Activated CD4-positive, alpha-beta T cell treated with anti-CD3 and anti-CD28 coated beads, Interleukin-2, amount 10 ng/mL, durations not matched to agents 7 days and 5 days (primary cell): ENCODE data around the gene RNF115. TPM values are rescaled to one million over a fixed set of nuclear protein-coding genes. Genes with fewer than 3 reads are reported as not detected.
"Not testable (repeated sequence)": the region's sequence is repeated elsewhere in the genome, so short reads cannot be mapped to it uniquely, and the experiment has no call there.

ENCODE experiments used
- CTCF ChIA-PET: fragments of 350-600 bp; sonication (Branson Sonifier 250); formaldehyde crosslinking; loops from one replicate; lab custom pipeline; 2021; ENCODE audit warnings: antibody characterized with exemption; lab: Charles Lee
- POLR2A ChIA-PET: fragments of 350-600 bp; sonication (Branson Sonifier 250); formaldehyde crosslinking; loops from one replicate; lab custom pipeline; 2021; ENCODE audit warnings: antibody characterized with exemption; lab: Charles Lee
- DNase-seq: peaks from one replicate; pipeline ENCODE4 v3.0.0-alpha.2; 2020
- H3K27ac Mint-ChIP-seq: one replicate; pipeline ENCODE4 v1.8.0; 2021; ENCODE audit warnings: mild to moderate bottlenecking, moderate library complexity, mixed read lengths
- H3K27me3 Mint-ChIP-seq: one replicate; pipeline ENCODE4 v1.8.0; 2021; ENCODE audit warnings: mixed read lengths
- H3K36me3 Mint-ChIP-seq: one replicate; pipeline ENCODE4 v1.8.0; 2021; ENCODE audit warnings: low read depth, mixed read lengths
- H3K4me1 Mint-ChIP-seq: one replicate; pipeline ENCODE4 v1.8.0; 2021; ENCODE audit warnings: mixed read lengths
- H3K4me3 Mint-ChIP-seq: one replicate; pipeline ENCODE4 v1.8.0; 2021; ENCODE audit warnings: mild to moderate bottlenecking, moderate library complexity, mixed read lengths
- H3K9me3 Mint-ChIP-seq: one replicate; pipeline ENCODE4 v1.8.0; 2021; ENCODE audit warnings: mixed read lengths
- total RNA-seq, 2 experiments: library from RNA; stranded (reverse); gene quantifications; one replicate each; pipeline ENCODE4 v1.2.3, GENCODE V29; 2021

The RNF115 gene
- total RNA-seq, 2 experiments from 2014 or later: 14.8 to 15.6 TPM

DNA sequence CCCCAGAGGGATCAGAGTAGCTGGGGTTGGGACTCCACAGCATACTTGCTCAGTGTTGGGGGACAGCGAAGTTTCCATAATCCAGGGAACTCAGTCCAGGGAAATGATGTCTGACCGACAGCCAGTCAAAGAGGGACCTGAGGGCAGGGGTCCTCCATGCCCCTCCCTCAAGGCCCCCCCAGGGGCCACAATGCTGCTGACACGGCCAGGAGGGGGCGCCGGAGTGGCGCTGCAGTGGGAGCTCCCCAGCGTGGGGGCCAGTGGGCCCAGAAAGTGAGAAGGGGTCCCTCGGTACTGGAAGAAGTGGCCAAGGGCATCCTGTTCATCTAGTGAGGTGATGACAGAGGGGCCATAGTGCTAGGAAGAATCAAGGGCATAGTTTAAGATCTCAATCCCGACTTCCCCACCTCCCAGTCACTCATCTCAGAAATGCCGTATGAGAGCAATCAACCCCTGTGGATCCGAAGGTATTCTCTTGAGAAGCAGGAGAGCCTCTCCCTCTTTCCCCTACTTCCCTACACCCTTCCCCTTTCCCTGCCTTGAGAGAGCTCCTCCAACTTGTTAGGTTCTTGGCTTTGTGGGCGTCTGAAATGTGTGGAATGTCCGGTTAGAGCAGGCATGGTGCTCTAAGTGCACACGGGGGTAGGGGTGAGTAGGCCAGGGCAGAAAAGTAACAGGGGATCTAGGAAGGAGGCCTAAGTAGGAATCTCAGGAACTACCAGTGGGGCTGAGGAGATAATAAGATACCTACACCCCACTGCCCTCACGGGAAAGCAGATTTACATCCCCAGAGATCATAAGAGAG is 25.7 kb upstream of the RNF115 start:
- Mint-ChIP-seq H3K4me1 (peaks cover 11% of the 10 kb centered on the region), H3K4me3 (no peak overlapping the region), H3K36me3 (peaks cover 21% of the 10 kb centered on the region), H3K27ac (no peak overlapping the region), H3K27me3 (no peaks in the 10 kb centered on the region), H3K9me3 (no peaks in the 10 kb centered on the region)
- CTCF ChIA-PET: interaction anchor here (0.8 to 7.3 kb wide), 7 partner anchors 9 to 58 kb away, joined by 3 to 141 read pairs (median 3); partner anchors contain the start of genes PIAS3, POLR3C and RNF115
- no peak for DNase-seq
- POLR2A ChIA-PET: interaction anchor here (0.6 to 1.4 kb wide), 2 partner anchors 10 to 15 kb away, joined by 4 to 5 read pairs; partner anchors contain the start of gene PIAS3

DNA sequence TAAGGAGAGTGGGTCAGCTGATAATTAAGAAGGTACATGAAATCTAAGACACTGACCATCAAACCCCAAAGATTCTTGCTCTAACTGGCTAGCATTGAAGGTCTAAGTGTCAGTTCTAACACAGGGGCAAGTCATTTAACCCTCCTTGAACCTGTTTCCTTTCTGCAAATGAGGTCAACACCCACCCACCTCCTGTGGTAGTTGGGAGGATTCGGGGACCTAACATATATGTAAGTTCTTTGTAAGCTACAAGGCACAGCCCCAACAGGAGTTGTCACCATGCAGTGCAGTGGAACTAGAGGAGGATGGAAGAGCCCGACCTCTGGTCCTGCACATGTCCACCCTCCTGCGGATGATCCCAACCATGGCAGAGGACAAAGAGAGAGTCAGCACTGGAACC is 23.9 kb upstream of the RNF115 start:
- ChIA-PET POLR2A (no interaction called here), CTCF (interaction anchor here (1.2 to 7.3 kb wide), 8 partner anchors 10 to 162 kb away, joined by 3 to 141 read pairs (median 6); partner anchors contain the start of genes ANKRD34A, PIAS3 and POLR3GL)
- Mint-ChIP-seq H3K36me3 (peaks cover 15% of the 10 kb centered on the region), H3K9me3 (no peaks in the 10 kb centered on the region), H3K27me3 (no peaks in the 10 kb centered on the region), H3K27ac (no peak overlapping the region), H3K4me1 (peaks cover 11% of the 10 kb centered on the region), H3K4me3 (no peak overlapping the region)
- DNase-seq: no peak

DNA sequence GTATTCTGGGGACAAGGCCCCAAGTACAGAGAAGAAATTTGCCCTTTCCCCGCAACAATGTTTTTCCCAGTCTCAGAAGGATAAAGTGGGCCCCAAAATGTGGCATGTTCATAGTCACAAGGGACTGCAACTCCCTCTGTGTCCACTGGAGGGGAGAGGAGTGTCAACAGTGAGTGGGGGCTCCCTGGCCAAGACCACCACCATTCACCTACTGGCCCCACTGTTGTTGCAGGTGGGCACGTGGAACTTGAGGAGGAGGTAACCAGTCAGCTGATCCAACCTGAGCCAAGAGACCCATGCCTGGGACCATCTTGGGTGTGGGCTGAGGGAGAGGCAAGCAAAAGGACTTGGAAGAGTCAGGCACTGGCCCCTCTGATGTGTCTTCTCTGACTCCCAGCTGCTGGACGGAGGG is 22.3 kb upstream of the RNF115 start:
- no peaks in the 10 kb centered on the region for H3K27me3 Mint-ChIP-seq
- no peak overlapping the region for H3K4me3 Mint-ChIP-seq
- peaks cover 11% of the 10 kb centered on the region for H3K4me1 Mint-ChIP-seq
- peaks cover 24% of the 10 kb centered on the region for H3K36me3 Mint-ChIP-seq
- no peak overlapping the region for H3K27ac Mint-ChIP-seq
- POLR2A ChIA-PET: no interaction called here
- CTCF ChIA-PET: interaction anchor here (0.6 to 7.3 kb wide), 27 partner anchors 8 to 171 kb away, joined by 3 to 141 read pairs (median 7); partner anchors contain the start of genes ANKRD34A, ANKRD35, LIX1L and PIAS3
- peak; percentile 45 for DNase-seq
- H3K9me3 Mint-ChIP-seq: no peaks in the 10 kb centered on the region

DNA sequence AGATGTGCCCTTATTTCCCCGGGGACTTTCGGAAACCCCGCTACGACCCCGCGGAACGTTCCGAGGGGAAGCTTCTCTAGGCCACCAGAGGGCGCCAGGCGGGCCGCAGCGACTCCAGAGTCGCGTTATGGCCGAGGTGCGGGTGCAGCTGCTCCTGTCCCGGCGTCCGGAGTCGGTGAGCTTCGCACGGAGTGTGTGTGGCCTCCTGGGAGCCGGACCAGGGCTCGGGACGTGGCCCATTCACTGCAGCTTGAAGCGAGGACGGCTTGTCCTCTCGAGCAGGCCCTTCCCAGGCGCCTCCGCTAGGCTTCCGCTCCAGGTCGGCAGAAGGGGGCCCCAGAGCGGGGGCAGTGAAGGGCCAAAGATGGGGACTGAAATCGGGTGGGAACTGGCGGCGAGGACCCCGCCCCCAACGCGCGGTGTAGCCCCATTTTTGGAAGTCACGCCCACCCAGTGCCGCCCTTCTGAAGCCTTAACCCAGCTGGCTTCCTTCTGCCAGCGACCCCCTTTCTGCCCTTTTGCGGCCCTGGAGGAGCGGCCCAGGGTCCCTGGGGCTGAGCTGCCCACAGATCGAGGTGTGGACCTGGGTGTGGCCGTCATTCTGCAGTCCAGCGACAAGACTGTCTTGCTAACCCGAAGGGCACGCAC is 21.7 kb upstream of the RNF115 start, which contains the start of gene NUDT17:
NUDT17 (plus strand) TSS at position 117 of the 648 bp plus-strand sequence; CDS start at position 128, 11 bp downstream.
- ChIA-PET CTCF (interaction anchor here (0.6 to 7.3 kb wide), 39 partner anchors 10 to 193 kb away, joined by 3 to 141 read pairs (median 5); partner anchors contain the start of genes ANKRD34A, ANKRD35, LIX1L and PEX11B), POLR2A (interaction anchor here (0.7 kb wide), 1 partner anchor 73 kb away, joined by 3 read pairs; no protein-coding TSS in a partner anchor)
- Mint-ChIP-seq H3K36me3 (peaks cover 24% of the 10 kb centered on the region), H3K9me3 (no peaks in the 10 kb centered on the region), H3K4me3 (no peak within 1 kb of the TSS), H3K27ac (no peak within 1 kb of the TSS), H3K4me1 (peaks cover 11% of the 10 kb centered on the region), H3K27me3 (no peaks in the 10 kb centered on the region)
- peak; percentile 79 for DNase-seq

DNA sequence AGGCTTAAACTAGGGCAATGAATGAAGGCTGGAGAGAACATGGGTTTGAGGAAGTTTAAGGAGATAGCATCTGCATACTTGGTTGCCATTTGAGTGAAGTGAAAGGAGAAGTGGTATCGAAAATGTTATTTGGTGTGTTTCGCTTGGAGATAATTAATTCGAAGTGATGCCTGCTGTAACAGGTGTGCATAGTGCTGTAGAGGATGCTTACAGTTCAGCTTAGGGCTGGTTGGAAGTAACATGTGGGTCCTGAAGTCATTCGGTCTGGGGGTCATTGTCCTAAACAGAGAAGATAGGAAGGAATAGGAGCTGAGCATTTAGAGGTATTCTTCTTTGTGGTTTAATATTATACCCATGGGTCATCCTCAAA is 21.2 kb upstream of the RNF115 start:
- peaks cover 9% of the 10 kb centered on the region for H3K4me1 Mint-ChIP-seq
- no peak for DNase-seq
- ChIA-PET POLR2A (interaction anchor here (0.7 kb wide), 1 partner anchor 72 kb away, joined by 3 read pairs; no protein-coding TSS in a partner anchor), CTCF (interaction anchor here (0.7 to 7.3 kb wide), 36 partner anchors 10 to 194 kb away, joined by 3 to 141 read pairs (median 6); partner anchors contain the start of genes ANKRD34A, ANKRD35, PEX11B and PIAS3)
- no peaks in the 10 kb centered on the region for H3K27me3 Mint-ChIP-seq
- no peak overlapping the region for H3K27ac Mint-ChIP-seq
- H3K9me3 Mint-ChIP-seq: no peaks in the 10 kb centered on the region
- H3K36me3 Mint-ChIP-seq: peaks cover 25% of the 10 kb centered on the region
- H3K4me3 Mint-ChIP-seq: no peak overlapping the region

DNA sequence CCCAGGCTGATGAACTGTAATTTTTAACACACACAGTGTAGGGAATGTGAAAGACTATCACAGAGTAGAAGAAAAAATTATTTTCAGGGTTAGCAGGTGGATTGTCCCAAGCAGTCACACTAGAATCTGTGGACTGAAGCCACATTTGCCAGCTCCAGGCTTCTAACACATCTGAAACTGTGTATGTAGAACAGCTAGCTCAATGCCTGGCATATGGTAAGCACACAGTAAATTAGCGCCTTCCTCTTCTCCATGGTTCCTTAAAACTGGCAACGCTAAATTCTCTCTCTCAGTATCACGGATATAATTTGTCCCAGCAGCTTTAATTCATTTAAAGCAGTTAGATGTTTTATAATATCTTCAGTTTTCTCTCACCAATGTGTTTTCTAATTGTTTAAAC is 19.1 kb upstream of the RNF115 start:
- ChIA-PET CTCF (interaction anchor here (0.6 to 1.0 kb wide), 3 partner anchors 12 to 16 kb away, joined by 3 to 7 read pairs (median 3); partner anchors contain the start of gene PIAS3), POLR2A (no interaction called here)
- Mint-ChIP-seq H3K4me3 (no peak overlapping the region), H3K27me3 (no peaks in the 10 kb centered on the region), H3K9me3 (no peaks in the 10 kb centered on the region), H3K27ac (no peak overlapping the region), H3K36me3 (peaks cover 33% of the 10 kb centered on the region), H3K4me1 (peaks cover 8% of the 10 kb centered on the region)
- no peak for DNase-seq

DNA sequence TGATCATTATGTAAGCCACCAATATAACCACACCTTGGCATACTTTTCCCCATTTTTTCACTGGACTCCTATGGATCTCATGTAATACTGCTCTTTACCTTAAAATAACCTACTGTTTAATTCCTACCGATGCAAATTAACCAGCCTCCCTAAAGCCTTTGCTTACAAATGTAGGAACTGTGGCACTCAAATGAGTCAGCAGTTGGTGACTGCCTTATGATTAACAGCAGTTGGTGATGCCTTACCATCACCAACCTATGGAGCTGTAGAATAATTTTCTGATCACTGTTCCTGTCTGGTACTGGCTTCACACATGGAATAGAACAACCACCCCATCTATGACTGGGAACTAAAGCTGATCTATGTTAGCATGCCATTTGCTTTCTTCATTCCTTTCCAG is 13.8 kb upstream of the RNF115 start:
- H3K4me1 Mint-ChIP-seq: no peaks in the 10 kb centered on the region
- no peak overlapping the region for H3K27ac Mint-ChIP-seq
- CTCF ChIA-PET: interaction anchor here (0.8 kb wide), 1 partner anchor 9 kb away, joined by 3 read pairs; no protein-coding TSS in a partner anchor
- peaks cover 60% of the 10 kb centered on the region for H3K36me3 Mint-ChIP-seq
- POLR2A ChIA-PET: no interaction called here
- no peak overlapping the region for H3K4me3 Mint-ChIP-seq
- DNase-seq: no peak
- no peaks in the 10 kb centered on the region for H3K9me3 Mint-ChIP-seq
- H3K27me3 Mint-ChIP-seq: no peaks in the 10 kb centered on the region

DNA sequence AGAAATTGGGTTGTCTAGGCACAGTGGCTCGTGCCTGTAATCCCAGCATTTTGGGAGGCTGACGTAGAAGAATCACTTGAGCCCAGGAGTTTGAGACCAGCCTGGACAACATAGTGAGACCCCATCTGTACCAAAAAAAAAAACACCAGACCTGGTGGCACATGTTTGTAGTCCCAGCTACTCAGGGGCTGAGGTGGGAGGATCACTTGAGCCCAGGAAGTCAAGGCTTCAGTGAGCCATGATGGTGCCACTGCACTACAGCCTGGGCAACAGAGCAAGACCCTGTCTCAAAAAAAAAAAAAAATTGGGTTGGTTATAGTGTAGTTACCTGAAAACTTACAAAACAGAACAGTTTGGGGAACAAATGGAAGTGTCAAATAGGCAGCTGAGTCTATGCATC is 6.9 kb upstream of the RNF115 start:
- CTCF ChIA-PET: interaction anchor here (0.6 to 3.1 kb wide), 4 partner anchors 12 to 142 kb away, joined by 3 to 24 read pairs (median 4); partner anchors contain the start of genes ANKRD35 and NUDT17
- H3K9me3 Mint-ChIP-seq, H3K27ac Mint-ChIP-seq, H3K4me3 Mint-ChIP-seq, POLR2A ChIA-PET, H3K27me3 Mint-ChIP-seq, DNase-seq: not testable (repeated sequence)
- H3K4me1 Mint-ChIP-seq: peaks cover 23% of the 10 kb centered on the region
- H3K36me3 Mint-ChIP-seq: peaks cover 69% of the 10 kb centered on the region

DNA sequence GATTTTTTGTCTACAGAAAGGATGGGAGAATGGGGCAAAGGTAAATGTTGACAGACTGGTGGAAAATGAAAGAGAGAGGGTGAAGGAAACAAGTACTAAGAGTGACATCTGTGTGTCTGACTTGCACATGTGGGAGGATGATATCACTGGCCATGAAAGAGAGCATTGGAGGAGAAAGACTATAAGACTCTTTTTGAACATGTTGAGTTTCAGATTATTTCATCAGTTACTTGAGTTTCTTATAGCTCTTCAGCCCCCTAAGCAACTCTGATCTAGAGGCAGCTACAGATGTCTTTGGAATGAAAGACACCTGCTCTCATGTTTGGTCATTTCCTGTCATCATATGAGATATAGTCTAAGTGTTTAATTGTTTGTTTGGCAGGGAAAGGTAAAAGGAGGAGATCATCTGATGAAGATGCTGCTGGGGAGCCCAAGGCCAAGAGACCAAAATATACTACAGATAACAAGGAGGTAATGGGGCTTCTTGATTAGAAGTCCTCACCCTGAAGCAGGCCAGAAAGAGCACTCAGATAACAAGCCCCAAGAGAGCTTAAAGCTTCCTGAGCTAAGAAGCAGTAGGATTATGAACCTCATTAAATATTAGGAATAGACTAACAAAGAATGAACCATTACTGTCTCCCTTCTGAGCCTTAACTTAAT is 4.6 kb upstream of the RNF115 start:
- Mint-ChIP-seq H3K27ac (no peak overlapping the region), H3K27me3 (no peaks in the 10 kb centered on the region), H3K9me3 (no peaks in the 10 kb centered on the region), H3K4me3 (no peak overlapping the region), H3K36me3 (peaks cover 71% of the 10 kb centered on the region), H3K4me1 (peaks cover 34% of the 10 kb centered on the region)
- no peak for DNase-seq
- ChIA-PET CTCF (interaction anchor here (0.6 to 2.0 kb wide), 6 partner anchors 12 to 35 kb away, joined by 3 to 14 read pairs (median 3); partner anchors contain the start of gene NUDT17), POLR2A (interaction anchor here (0.7 kb wide), 1 partner anchor 151 kb away, joined by 17 read pairs; no protein-coding TSS in a partner anchor)

DNA sequence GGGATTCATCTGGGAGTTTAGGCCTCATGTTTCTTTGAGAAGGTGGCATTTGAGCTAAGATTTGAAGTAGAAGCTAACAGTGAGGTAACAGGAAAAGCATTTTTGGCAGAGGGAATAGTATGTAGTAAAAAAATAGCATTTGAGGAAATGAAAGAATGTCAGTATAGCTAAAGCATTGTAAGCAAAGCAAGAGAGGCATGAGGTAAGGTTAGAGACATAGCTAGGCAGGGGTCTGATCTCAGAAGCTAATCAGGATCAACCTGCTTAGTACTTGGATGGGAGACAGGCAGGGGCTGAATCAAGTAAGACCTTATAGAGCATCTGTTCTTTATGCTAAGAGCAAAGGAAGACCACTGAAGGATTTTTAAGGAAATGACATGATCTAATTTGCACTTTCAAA is 4.1 kb upstream of the RNF115 start:
- CTCF ChIA-PET: interaction anchor here (0.6 to 2.0 kb wide), 4 partner anchors 16 to 36 kb away, joined by 3 to 14 read pairs (median 4); partner anchors contain the start of gene NUDT17
- H3K27ac Mint-ChIP-seq: no peak overlapping the region
- H3K9me3 Mint-ChIP-seq: no peaks in the 10 kb centered on the region
- POLR2A ChIA-PET: interaction anchor here (0.7 kb wide), 1 partner anchor 152 kb away, joined by 17 read pairs; no protein-coding TSS in a partner anchor
- H3K4me3 Mint-ChIP-seq: no peak overlapping the region
- no peak for DNase-seq
- H3K36me3 Mint-ChIP-seq: peaks cover 66% of the 10 kb centered on the region
- H3K4me1 Mint-ChIP-seq: peaks cover 34% of the 10 kb centered on the region
- no peaks in the 10 kb centered on the region for H3K27me3 Mint-ChIP-seq

DNA sequence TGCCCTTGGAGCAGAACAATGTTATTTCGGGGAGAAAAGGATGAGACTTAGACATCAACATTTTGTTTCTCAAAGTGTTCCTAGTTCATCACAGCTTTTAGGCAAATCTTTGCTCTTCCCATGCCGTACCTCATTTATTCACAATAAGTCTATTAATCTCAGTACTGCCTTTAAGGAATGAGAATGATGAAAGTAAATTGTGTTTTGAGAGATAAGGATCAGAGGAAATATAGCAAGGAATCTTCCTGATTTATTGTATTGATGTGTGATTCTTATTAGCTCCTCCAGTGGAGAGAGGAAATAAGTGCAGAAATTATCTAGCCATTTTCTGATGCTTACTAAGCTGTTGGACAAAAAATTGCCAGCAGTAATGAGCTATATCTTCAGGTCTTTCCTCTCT is 2.1 kb upstream of the RNF115 start:
- POLR2A ChIA-PET: interaction anchor here (0.6 kb wide), 1 partner anchor 154 kb away, joined by 3 read pairs; no protein-coding TSS in a partner anchor
- Mint-ChIP-seq H3K4me3 (peak overlapping the region; percentile 96), H3K27ac (no peak overlapping the region), H3K27me3 (no peaks in the 10 kb centered on the region), H3K4me1 (peaks cover 35% of the 10 kb centered on the region), H3K9me3 (no peaks in the 10 kb centered on the region), H3K36me3 (peaks cover 52% of the 10 kb centered on the region)
- DNase-seq: no peak
- CTCF ChIA-PET: interaction anchor here (1.0 to 4.2 kb wide), 4 partner anchors 9 to 34 kb away, joined by 3 to 24 read pairs (median 6); partner anchors contain the start of gene NUDT17
